HG02840 (cell line): ENCODE measurements around the gene ASTE1.
"Not testable (repeated sequence)": the region's sequence is repeated elsewhere in the genome, so short reads cannot be mapped to it uniquely, and the experiment has no call there.

ENCODE experiments used
- ATAC-seq: cut with Tn5 transposase; IDR thresholded peaks from one replicate; pipeline ENCODE4 v1.9.1; 2021; ENCODE audit warnings: mild to moderate bottlenecking, moderate library complexity, moderate number of reproducible peaks; ENCODE audit not compliant: unreplicated experiment, low FRiP score

Gene ASTE1

DNA sequence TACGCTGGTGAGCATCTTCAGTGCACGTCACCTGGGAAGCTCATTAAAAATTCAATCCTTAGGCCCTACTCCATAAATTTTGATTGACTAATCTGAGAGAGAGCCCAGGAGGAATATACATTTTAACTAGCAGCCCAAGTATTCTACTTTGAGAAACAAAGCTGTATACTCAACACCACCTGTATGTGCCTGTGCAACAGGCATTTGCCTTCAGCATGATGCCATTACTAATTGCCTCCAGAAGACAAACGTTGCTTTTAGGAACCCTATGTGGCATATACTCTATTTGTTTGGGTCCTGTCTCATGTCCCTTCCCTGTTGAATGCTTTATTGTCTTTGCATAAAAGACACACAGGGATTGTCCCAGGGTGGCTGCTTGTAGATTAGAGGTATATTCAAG, 7.7 kb downstream of the ASTE1 start:
- no peak for ATAC-seq

DNA sequence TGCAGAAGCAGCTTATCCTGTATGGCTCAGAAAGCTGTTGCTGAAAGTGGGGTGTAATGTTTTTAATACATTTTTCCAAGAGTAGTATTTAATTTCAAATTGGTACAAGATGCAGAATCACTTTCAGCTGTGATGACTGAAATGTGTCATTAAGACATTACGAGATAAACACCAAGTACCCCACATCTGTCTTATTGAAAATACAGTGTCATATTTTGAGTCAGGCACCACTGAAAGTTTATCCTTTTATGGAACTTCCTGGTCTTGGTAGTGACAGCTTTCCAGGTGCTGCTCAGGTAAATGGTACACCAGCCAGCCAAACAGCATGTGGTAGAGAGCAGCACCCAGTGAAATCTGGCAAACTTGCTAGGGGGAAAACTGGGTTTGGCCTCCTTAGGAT, 16.9 kb downstream of the ASTE1 start:
- ATAC-seq = no peak

DNA sequence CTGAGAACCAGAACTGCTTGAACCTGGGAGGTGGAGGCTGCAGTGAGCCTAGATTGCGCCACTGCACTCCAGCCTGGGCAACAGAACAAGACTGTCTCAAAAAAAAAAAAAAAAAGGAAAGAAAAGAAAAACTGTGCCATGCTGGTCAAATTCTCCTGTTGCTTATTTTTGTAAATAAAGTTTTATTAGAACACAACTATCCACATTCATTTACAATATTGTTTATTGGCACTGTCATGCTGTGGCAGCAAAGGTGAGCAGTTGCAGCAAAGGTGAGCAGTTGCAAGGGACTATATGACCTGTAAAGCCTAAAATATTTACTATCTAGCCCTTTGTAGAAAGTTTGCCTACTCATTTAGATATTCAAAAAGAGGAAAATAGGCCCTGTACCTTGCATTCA, 18.3 kb downstream of the ASTE1 start:
- no peak for ATAC-seq

DNA sequence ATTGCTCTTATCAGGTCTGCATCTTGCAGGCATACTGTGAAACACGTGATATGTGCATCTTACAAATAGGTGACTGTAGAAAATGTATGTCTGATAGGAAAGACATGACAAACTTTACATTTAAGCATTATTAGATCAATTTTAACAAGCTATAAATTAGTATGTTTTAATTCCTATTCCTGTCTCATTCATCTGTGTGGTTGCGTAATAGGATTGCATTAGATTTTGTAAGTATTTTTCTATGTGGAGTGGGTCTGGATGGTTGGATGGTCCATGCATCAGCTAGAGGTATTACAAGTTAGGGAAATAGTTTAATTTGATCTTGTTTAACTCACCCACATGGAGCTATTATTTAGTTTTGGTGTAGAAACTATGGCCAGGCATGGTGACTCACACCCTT, 18.8 kb downstream of the ASTE1 start:
- ATAC-seq = no peak

DNA sequence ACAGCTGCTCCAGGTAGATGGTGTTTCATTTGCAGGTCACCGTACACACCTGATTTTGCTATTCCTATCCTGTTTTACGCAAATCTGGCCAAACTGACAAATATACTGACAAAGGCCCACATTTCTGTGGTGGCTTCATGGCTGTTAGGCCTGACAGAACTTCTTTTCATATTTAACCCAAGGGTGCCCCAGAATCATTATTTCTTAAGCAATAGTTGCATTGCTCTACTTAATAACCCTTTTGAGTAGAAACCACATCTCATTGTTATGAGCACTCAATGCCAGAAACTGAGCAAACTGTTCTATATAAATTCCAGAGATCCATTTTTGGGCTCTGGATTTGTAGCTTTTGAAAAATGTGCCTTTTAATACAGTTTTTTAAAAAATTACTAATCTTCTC, 19.4 kb downstream of the ASTE1 start:
- no peak for ATAC-seq

DNA sequence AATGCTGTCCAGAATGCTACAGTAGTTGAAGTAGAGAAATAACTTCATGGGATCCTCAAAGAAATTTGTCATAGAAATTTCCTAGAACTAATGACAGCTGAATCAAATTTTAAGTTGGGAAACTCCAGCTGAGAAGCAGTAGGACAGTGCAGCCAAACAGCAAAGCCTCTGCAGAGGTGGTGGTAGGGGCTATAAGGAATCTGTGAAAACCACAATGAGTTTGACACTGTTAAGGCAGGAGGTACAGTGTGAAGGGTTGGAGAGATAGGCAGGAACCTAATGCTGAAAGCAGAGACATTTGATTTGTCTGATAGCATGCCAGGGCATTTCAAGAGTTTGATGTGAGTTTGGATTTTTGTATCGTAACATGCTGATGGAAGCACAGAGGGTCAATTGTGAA, 22.0 kb downstream of the ASTE1 start:
- ATAC-seq = no peak

DNA sequence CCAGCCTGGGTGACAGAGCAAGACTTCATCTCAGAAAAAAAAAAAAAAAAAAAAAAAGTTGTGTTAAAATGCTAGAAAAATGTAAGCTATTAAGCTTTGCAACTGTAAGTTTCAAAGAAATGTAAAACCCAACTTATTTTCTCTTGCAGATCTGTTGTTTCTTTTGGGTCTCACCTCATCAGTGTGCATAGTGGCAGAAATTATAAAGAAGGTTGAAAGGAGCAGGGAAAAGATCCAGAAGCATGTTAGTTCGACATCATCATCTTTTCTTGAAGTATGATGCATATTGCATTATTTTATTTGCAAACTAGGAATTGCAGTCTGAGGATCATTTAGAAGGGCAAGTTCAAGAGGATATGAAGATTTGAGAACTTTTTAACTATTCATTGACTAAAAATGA, 25.6 kb downstream of the ASTE1 start:
- no peak for ATAC-seq

DNA sequence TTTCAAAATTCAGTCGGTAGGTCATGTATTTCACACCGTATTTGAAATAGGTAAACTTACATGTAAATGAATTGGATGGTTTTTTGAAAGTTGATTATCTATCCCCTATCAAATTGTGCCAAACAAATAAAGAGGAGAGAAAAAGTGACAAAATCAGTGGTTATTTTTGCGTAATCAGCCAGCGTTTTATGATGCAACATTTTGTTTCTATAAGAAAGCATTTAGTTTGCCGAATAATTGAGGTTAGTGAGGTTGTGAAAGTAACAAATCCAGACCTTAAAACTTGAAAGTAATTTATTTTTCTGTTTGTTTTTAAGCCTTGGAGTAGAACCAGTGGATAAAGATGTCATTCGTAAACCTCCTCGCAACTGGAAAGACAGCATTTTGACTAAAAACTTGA, 29.3 kb downstream of the ASTE1 start:
- no peak for ATAC-seq

DNA sequence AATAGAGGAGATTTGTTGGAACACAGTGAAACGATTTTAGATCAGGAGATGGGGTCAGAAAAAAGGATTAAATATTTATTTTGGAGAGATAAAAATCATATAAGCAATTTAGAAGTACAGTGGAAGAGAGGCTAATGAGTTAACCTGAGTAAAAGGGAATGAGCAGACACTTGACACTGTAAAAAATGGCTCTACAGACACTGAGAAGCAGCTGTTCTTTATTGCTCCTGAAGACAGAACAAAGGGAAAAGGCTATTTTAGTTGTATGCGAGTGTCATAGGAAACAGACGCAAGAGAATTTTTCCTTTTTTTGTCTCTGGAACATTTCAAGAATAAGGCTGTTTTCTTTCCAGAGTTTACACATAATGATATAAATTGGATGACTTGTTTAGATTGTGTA, 34.3 kb downstream of the ASTE1 start:
- no peak for ATAC-seq

DNA sequence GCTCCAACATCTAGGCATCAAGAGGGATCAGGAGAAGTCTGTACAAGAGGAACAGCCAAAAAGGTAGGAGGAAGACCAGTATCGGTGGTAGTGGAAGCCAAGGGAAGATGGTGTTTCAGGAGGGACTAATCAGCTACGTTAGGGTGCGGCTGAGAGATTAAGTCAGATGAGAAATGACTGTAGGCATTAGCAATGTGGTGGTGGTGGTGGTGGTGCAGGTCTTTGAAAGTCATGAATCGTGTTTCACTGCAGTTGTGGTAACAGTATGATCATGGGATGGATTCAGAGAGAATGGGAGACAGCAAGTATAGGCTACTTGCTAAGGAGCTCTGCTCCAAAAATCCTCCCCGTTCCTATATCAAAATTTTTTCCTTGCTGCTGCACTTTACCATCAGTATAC, 35.5 kb downstream of the ASTE1 start:
- no peak for ATAC-seq

DNA sequence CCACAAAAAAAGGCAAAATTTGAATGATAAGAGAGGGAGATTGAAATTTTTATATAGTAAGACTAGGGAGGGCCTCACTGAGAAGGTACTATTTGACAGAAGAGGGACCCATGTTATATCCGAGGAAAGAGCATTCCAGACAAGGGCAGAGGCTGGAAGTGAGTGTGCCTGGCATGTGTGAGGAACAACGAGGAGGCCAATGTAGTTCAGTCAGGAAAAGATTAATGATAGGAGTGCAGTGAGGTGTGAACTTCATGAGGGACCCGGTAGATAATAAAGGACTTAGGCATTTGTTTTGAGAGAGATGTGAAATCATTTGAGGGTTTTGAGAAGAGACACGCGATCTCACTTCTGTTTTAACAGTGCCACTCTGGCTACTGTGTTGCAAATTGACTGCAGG, 36.3 kb downstream of the ASTE1 start:
- ATAC-seq = no peak

DNA sequence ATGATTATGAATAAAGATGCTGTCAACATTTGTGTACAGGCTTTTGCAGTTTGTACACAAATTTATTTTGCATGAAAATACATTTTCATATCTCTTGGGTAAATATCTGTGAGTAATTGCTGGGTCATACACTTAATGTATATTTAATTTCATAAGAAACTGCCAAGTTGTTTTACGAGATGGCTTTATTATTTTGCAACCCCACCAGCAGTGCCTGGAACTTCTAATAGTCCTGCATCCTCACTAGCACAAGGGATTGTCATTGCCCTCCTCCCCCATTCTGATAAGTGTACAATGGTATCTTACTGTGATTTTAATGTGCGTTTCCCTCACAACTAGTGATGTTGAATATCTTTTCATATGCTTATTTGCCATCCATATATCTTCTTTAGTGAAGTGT, 45.2 kb downstream of the ASTE1 start:
- ATAC-seq = no peak

DNA sequence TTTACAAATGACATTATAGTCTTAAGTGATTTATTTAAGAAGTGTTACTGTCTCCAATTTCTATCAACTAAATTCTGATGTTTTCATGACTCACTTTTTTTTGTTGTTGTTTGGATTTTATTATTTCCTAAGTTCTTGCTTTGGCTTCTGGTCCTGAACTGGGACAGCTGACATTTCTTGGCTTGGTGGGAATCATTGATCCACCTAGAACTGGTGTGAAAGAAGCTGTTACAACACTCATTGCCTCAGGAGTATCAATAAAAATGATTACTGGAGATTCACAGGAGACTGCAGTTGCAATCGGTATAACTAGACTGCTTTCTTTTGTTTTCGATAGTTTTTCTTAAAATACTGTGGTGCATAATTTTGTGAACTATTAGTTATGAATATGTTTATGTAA, 47.5 kb downstream of the ASTE1 start:
- ATAC-seq = no peak

DNA sequence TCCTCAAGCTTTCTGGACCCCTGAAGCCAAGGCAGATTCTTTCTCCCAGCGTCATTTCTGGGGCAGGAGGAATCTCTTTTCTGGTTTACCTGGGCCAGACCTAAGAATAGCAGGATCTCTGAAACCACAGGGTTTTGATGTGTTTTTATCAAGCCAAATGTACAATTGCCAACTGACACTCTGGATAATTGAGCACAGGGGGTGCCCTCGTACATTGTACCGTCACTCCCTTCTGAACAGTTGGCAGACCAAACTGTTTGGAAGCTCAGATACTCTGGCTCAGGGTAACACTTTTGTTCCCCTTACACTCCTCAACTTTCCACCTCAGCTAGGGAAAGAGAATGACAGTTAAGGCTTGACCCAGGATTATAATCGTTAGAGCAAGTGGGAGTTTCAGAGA, 49.9 kb downstream of the ASTE1 start:
- no peak for ATAC-seq

DNA sequence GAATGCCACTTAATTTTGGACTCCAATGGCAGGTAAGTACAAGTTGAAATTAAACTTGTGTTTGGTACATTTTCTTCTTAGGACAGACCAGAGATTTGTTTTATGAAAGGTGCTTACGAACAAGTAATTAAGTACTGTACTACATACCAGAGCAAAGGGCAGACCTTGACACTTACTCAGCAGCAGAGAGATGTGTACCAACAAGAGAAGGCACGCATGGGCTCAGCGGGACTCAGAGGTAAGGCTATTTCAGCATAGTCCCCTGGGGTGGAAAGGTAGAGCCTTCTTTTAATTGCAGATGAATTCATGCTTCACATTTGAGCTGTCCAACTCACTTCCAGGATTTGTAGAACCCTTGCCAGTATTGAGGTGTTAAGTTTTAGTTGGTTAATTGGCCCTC, 51.4 kb downstream of the ASTE1 start:
- ATAC-seq = no peak

DNA sequence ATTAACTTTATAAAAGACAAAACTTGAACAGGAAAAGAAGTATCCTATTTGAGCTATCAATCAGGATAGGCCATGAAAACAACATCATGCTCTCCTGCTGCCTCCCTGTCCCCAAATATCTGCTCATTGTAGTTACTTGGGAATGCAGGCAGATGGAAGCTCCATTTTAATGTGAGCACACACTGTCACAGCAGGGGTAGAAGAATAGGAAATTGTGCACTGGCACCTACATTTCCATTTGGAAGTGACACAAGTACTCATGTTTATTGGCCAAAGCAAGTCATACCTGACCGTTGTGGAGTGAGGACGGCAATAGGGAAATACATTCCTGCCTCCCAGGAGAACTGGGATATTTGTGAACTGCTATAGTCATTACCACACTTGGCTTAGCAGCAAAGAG, 52.4 kb downstream of the ASTE1 start:
- ATAC-seq = no peak

DNA sequence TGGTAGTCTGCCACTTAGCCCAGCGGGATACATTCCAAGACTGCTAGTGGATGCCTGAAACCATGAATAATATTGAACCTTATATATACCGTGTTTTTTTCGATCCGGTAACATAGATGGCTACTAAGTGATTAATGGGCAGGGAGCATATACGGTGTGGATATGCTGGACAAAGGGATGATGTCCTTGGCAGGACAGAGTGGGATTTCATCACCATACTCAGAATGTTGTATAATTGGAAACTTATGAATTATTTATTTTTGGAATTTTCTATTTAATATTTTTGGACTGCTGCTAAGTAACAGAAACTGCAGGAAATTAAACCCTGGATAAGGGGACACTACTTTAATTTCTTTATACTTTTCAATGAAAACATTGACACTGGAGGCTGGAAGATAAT, 53.2 kb downstream of the ASTE1 start:
- no peak for ATAC-seq

DNA sequence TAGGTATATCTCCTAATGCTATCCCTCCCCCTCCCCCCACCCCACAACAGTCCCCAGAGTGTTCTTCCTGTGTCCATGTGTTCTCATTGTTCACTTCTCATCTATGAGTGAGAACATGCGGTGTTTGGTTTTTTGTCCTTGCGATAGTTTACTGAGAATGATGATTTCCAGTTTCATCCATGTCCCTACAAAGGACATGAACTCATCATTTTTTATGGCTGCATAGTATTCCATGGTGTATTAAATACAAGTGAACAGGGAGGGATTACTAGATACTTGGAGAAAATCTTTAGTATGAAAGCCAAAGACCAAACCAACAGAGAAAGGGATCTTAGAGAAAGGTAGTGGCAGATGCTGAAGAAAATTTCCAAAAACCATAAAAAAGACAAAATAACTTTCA, 54.0 kb downstream of the ASTE1 start:
- not testable (repeated sequence) for ATAC-seq

DNA sequence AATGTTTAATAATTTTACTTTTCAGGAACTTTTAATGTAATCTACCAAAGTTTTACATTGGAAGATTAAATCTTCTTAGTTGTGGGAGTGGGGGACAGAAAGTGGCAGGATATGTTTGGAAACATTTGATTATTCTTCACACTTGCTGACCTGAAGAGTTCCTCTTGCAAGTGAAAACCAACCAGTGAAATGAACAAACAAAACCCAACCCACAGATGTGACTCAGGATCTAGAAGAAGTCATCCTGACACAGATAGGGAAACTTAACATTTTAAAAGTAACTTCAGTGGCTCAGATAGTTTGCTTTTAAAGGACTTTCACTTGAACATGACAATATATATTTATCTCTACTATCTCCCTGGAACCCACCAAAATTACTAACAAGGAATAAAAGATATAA, 55.4 kb downstream of the ASTE1 start:
- ATAC-seq = no peak

DNA sequence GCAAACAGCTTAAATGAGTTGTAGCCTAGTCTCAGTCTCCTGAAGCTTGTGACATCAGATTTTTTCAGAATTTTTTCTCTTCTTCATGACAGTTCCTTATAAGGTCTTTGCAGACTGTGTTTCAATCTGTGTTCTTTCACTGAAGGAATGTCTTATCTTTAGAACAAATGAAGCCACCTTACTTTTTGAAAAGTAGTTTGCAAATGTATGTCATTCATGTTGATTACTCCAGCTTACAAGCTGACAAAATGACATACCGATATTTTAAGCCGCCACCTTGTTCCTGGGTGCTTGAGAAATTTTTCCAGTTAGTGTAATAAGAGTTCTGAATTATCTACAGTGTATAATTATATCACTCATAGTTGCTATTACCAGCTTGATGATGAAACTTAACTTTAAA, 57.0 kb downstream of the ASTE1 start:
- no peak for ATAC-seq

DNA sequence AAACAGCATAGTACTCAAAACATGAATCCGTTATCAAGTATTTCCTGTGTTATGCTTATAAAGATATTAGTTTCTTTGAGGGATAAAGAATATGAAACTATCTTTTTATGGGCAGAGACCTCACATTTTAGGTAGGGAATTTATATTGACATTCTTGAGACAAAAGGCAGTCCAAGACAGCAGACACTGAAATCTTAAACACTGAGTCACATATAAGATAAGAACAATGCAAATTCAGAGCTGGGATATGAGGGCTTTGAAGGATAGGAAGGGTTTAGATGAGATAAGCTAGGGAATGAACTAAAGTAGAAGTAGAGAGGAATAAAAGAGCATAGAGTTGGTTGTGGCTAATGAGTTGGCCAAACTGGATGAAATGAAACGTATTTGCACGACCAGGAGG, 58.4 kb downstream of the ASTE1 start:
- no peak for ATAC-seq

DNA sequence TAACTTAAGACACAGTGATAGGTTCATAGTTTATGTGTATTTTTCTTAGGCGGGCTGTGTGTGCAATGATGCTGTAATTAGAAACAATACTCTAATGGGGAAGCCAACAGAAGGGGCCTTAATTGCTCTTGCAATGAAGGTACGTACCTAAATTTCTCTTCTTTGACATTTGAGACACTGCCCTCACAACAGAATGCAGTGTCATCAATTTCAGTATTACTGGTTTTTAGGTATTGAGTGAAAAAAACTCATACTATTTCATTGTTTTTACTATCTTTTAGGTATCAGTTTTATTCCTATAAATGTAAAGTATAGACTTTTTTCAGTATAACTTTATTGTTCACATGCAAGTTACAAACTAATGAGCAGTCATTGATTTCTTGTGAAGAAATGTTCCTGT, 59.3 kb downstream of the ASTE1 start:
- ATAC-seq = no peak

DNA sequence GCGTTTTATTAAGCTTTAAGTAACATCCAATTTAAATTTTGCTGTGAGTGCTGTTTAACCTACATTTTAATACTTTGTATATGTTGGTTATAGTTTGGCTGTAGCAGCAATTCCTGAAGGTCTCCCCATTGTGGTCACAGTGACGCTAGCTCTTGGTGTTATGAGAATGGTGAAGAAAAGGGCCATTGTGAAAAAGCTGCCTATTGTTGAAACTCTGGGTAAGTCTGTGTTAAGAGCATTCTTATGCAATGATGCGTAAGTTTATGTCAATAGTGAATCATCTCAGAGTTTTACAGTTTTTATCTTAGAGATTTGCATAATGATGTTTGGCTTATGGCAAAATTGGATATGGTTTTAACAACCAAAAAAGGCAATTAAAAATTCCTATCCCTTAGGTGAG, 62.7 kb downstream of the ASTE1 start:
- no peak for ATAC-seq
